ENCODE results near the gene RNASE3. TPM values are rescaled to one million over a fixed set of nuclear protein-coding genes. Genes with fewer than 3 reads are reported as not detected.

The RNASE3 gene
- polyA plus RNA-seq, 1 donor from 2014 or later: not detected

- no peaks in the 10 kb centered on the region for H3K9me3 ChIP-seq (ENCODE audit: low read length)
- TF ChIP-seq POLR2AphosphoS5 (IDR thresholded peaks at IDR 0.05) (no peak), RAD21 (conservative IDR thresholded peaks at IDR 0.05) (peak; percentile 47), SMC3 (conservative IDR thresholded peaks at IDR 0.05; ENCODE audit: poor library complexity) (peak; percentile 43), EP300 (conservative IDR thresholded peaks at IDR 0.05; ENCODE audit: poor library complexity, severe bottlenecking) (no peak), TAF1 (IDR thresholded peaks at IDR 0.05; ENCODE audit: low read depth) (no peak), REST (IDR thresholded peaks at IDR 0.05; ENCODE audit: borderline replicate concordance) (no peak), MXI1 (conservative IDR thresholded peaks at IDR 0.05; ENCODE audit: poor library complexity, severe bottlenecking) (no peak), EZH2 (IDR thresholded peaks at IDR 0.05; ENCODE audit: borderline replicate concordance, insufficient read depth, low read length, poor library complexity, severe bottlenecking) (no peak), CTCF (IDR thresholded peaks at IDR 0.05; ENCODE audit: poor library complexity, severe bottlenecking) (peak; percentile 49)
- no peaks in the 10 kb centered on the region for H3K27me3 ChIP-seq (ENCODE audit: insufficient read depth, low read depth, low read length)
- H3K9me2 ChIP-seq (ENCODE audit: insufficient read depth, low read length): no peaks in the 10 kb centered on the region
- no peak overlapping the region for H3K4me2 ChIP-seq (ENCODE audit: low read length)
- no peak overlapping the region for H3K27ac ChIP-seq (ENCODE audit: low read length)
- no peaks in the 10 kb centered on the region for H3K36me3 ChIP-seq (ENCODE audit: insufficient read depth, low read length)
- H4K20me1 ChIP-seq (ENCODE audit: insufficient read depth): no peaks in the 10 kb centered on the region
- no peaks in the 10 kb centered on the region for H3F3A ChIP-seq (ENCODE audit: insufficient read depth, low read length, poor library complexity, severe bottlenecking)
- H2AFZ ChIP-seq (ENCODE audit: low read depth, low read length): no peak overlapping the region
- H3K4me3 ChIP-seq (ENCODE audit: low read length): no peak overlapping the region
- H3K79me2 ChIP-seq (replicated peaks; ENCODE audit: insufficient read depth, low read length): no peaks in the 10 kb centered on the region
- no peak overlapping the region for H3K9ac ChIP-seq (ENCODE audit: low read length)
Observed at GRCh38 chr14:20873370-20874177, 17.6 kb upstream of the RNASE3 start.

GRCh38 chr14:20877016-20877415 lies 14.2 kb upstream of the RNASE3 start:
- TF ChIP-seq EP300 (conservative IDR thresholded peaks at IDR 0.05; ENCODE audit: poor library complexity, severe bottlenecking) (no peak), SMC3 (conservative IDR thresholded peaks at IDR 0.05; ENCODE audit: poor library complexity) (no peak), EZH2 (IDR thresholded peaks at IDR 0.05; ENCODE audit: borderline replicate concordance, insufficient read depth, low read length, poor library complexity, severe bottlenecking) (no peak), CTCF (IDR thresholded peaks at IDR 0.05; ENCODE audit: poor library complexity, severe bottlenecking) (no peak), TAF1 (IDR thresholded peaks at IDR 0.05; ENCODE audit: low read depth) (no peak), REST (IDR thresholded peaks at IDR 0.05; ENCODE audit: borderline replicate concordance) (no peak), MXI1 (conservative IDR thresholded peaks at IDR 0.05; ENCODE audit: poor library complexity, severe bottlenecking) (no peak), POLR2AphosphoS5 (IDR thresholded peaks at IDR 0.05) (no peak), RAD21 (conservative IDR thresholded peaks at IDR 0.05) (no peak)
- Histone ChIP-seq H3K9ac (ENCODE audit: low read length) (no peak overlapping the region), H3F3A (ENCODE audit: insufficient read depth, low read length, poor library complexity, severe bottlenecking) (no peaks in the 10 kb centered on the region), H3K27me3 (ENCODE audit: insufficient read depth, low read depth, low read length) (no peaks in the 10 kb centered on the region), H2AFZ (ENCODE audit: low read depth, low read length) (no peak overlapping the region), H3K4me3 (ENCODE audit: low read length) (no peak overlapping the region), H3K9me2 (ENCODE audit: insufficient read depth, low read length) (no peaks in the 10 kb centered on the region), H4K20me1 (ENCODE audit: insufficient read depth) (no peaks in the 10 kb centered on the region), H3K9me3 (ENCODE audit: low read length) (no peaks in the 10 kb centered on the region), H3K4me2 (ENCODE audit: low read length) (no peak overlapping the region), H3K79me2 (replicated peaks; ENCODE audit: insufficient read depth, low read length) (no peaks in the 10 kb centered on the region), H3K27ac (ENCODE audit: low read length) (no peak overlapping the region), H3K36me3 (ENCODE audit: insufficient read depth, low read length) (no peaks in the 10 kb centered on the region)

All from neural cell (in vitro differentiated cells).